Measurements from ENCODE around the gene ATG2A.

The ATG2A gene

GRCh38 chr11:64858467-64859263 lies 58.3 kb downstream of the ATG2A start:
- Histone ChIP-seq H3K27me3 (ENCODE audit: insufficient read depth, low read length) (no peaks in the 10 kb centered on the region), H3K4me1 (ENCODE audit: insufficient read depth, low read length) (peaks cover 2% of the 10 kb centered on the region; the same call in 1 of the 2 replicates), H3K27ac (ENCODE audit: low read depth, low read length) (no peak overlapping the region), H3K36me3 (ENCODE audit: insufficient read depth, low read length) (peaks cover 13% of the 10 kb centered on the region), H3K9me3 (ENCODE audit: insufficient read depth, low read depth, low read length) (no peaks in the 10 kb centered on the region), H3K4me3 (ENCODE audit: low read length) (no peak overlapping the region), H3K9ac (ENCODE audit: low read depth, low read length) (no peak overlapping the region)
- 92% methylated on average over 19 of the region's 19 CpGs for WGBS

DNA sequence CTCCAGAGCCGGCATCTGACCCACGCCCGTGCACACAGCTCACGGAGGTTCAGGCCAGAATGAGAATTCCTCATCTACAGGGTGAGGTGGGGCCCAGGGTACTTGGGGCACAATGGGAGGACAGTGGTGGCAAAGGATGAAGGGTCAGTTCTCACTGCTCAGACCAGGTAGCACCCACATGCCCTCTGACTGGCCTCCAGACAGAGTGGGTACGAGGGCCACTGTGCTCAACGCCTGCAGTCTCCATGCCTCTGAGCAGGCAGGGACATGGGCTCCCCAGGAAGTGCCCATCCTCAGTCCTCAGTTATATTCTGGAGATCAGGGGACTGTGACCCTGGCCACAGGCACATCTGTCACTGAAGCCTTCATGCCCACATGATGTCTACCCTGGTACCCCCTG lies 59.5 kb downstream of the ATG2A start:
- no peak overlapping the region for H3K4me3 ChIP-seq (ENCODE audit: low read length)
- WGBS = 97% methylated on average over 6 of the region's 6 CpGs
- no peak overlapping the region for H3K9ac ChIP-seq (ENCODE audit: low read depth, low read length)
- H3K4me1 ChIP-seq (ENCODE audit: insufficient read depth, low read length) = no peaks in the 10 kb centered on the region; the same call in 1 of the 2 replicates
- H3K36me3 ChIP-seq (ENCODE audit: insufficient read depth, low read length) = peaks cover 14% of the 10 kb centered on the region
- H3K27me3 ChIP-seq (ENCODE audit: insufficient read depth, low read length) = no peaks in the 10 kb centered on the region
- H3K9me3 ChIP-seq (ENCODE audit: insufficient read depth, low read depth, low read length) = no peaks in the 10 kb centered on the region
- H3K27ac ChIP-seq (ENCODE audit: low read depth, low read length) = no peak overlapping the region

DNA sequence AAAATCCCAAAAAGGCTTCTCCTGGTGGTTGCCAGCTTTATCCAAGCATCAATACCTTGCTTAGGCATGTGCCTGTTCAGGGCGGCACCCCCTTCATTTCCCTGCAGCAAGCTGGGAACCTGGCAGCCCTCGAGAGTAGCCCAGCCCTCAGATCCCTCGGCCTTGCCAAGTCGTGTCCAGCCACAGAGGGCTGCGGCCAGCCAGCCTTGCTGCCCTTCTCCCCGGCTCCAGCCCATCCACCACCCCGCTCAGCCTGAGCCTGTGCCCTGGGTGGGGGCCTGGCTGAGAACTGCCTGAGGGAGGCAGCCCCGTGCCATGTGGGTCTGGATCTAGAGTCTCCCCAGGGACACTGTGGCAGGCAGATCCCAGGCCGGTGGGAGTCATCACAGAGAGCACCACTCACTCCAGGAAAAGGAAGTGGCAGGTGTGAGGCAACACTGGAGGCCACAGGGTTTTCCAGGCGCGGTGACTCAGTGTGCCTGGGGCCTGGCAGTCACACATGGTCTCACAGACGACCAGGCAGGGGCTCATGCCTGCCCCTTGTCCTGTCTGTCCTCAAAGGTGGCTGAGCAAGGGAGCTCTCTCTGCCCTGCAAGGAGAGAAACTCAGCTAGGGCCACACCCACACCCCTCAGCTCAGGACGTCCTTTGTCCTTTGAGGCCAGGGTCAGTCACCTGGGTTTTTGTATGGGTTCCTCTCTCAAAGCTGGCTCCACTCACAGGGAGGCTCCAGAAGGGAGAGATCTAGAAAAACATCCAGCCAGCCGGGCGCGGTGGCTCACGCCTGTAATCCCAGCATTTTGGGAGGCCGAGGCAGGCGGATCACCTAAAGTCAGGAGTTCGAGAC lies 60.4 kb downstream of the ATG2A start:
- H3K27ac ChIP-seq (ENCODE audit: low read depth, low read length) = no peak overlapping the region
- H3K27me3 ChIP-seq (ENCODE audit: insufficient read depth, low read length) = no peaks in the 10 kb centered on the region
- peaks cover under 1% of the 10 kb centered on the region for H3K4me1 ChIP-seq (ENCODE audit: insufficient read depth, low read length)
- H3K9me3 ChIP-seq (ENCODE audit: insufficient read depth, low read depth, low read length) = no peaks in the 10 kb centered on the region
- peaks cover 14% of the 10 kb centered on the region for H3K36me3 ChIP-seq (ENCODE audit: insufficient read depth, low read length)
- WGBS = 91% methylated on average over 20 of the region's 20 CpGs
- H3K9ac ChIP-seq (ENCODE audit: low read depth, low read length) = no peak overlapping the region; the same call in 1 of the 2 replicates
- H3K4me3 ChIP-seq (ENCODE audit: low read length) = no peak overlapping the region

GRCh38 chr11:64855596-64856304 lies 61.3 kb downstream of the ATG2A start:
- no peak overlapping the region for H3K27ac ChIP-seq (ENCODE audit: low read depth, low read length)
- H3K4me3 ChIP-seq (ENCODE audit: low read length) = no peak overlapping the region
- no peaks in the 10 kb centered on the region for H3K9me3 ChIP-seq (ENCODE audit: insufficient read depth, low read depth, low read length)
- H3K9ac ChIP-seq (ENCODE audit: low read depth, low read length) = peak overlapping the region; percentile 18; the same call in 1 of the 2 replicates
- H3K27me3 ChIP-seq (ENCODE audit: insufficient read depth, low read length) = no peaks in the 10 kb centered on the region
- peaks cover 8% of the 10 kb centered on the region for H3K4me1 ChIP-seq (ENCODE audit: insufficient read depth, low read length)
- H3K36me3 ChIP-seq (ENCODE audit: insufficient read depth, low read length) = peaks cover 14% of the 10 kb centered on the region
- WGBS = 89% methylated on average over 18 of the region's 22 CpGs

DNA sequence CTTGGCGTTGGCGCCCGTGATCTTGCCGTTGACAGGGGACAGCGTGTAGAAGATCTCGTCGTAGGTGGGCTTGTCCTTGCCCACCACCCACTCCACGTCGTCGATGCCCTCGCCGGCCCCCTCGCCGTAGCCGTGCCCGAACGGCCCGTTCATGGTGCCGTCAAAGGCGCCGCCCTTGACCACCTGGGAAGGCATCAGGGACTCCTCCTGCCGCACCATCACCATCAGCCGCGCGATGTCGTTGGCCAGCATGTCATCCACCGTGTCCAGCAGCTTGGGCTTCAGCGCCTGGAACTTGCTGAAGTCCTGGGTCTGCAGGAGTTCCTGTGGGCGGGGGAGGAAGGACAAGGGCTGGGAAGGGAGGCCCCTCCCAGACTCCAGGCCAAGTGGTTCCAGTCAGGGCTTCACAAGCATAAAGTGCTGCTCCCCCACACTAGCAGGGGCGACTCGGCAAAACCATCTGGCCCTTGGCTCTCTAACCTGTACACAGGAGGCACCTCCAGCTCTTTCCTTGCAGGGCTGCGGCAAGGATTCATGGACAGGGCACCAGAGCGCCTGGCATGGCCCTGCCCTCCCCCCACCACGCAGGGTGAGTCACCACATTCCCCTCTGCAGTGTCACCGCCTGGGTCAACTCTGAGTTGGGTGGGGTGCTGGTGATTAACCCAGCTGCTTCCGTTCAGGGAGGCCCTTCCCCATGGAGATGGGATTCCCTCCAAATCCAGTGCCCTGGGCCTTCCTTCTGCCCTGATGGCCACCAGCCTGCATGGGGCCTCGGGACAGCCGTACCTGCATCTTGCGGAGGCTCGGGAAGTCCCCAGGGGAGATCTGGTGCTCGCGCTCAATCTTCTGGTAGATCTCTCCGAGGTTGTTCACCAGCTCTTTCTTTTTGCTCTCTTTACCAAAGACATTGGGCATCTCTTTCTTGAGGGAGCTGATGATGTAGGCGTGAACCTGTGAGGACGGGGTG lies 62.2 kb downstream of the ATG2A start:
- peak overlapping the region; percentile 57; the same call in 1 of the 2 replicates for H3K27ac ChIP-seq (ENCODE audit: low read depth, low read length)
- H3K4me3 ChIP-seq (ENCODE audit: low read length) = no peak overlapping the region
- 0 out of 2 replicates have a peak overlapping the region, but pooled peaks have one; percentile 18 for H3K9ac ChIP-seq (ENCODE audit: low read depth, low read length)
- peaks cover 8% of the 10 kb centered on the region for H3K4me1 ChIP-seq (ENCODE audit: insufficient read depth, low read length)
- no peaks in the 10 kb centered on the region for H3K9me3 ChIP-seq (ENCODE audit: insufficient read depth, low read depth, low read length)
- WGBS = 91% methylated on average over 45 of the region's 45 CpGs
- no peaks in the 10 kb centered on the region for H3K27me3 ChIP-seq (ENCODE audit: insufficient read depth, low read length)
- H3K36me3 ChIP-seq (ENCODE audit: insufficient read depth, low read length) = peaks cover 11% of the 10 kb centered on the region

DNA sequence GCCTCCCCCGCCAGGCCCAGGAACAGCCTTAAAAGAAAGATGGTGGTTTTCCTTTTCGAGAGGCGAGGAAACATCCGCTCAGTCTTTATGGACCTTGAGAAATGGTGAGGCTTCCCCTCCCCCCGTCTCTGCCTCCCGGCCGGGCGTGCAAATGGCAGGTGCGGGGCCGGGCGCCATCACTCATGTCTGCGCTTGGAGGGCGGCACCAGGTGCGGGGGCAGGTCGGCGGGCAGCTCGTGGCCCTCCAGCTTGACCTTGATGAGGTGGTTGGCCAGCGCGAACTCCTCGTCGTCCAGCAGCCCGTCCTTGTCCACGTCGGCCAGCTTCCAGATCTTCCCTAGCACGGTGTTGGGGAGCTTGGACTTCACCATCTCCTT lies 62.9 kb downstream of the ATG2A start:
- H3K4me3 ChIP-seq (ENCODE audit: low read length) = no peak overlapping the region
- H3K27ac ChIP-seq (ENCODE audit: low read depth, low read length) = no peak overlapping the region; the same call in 1 of the 2 replicates
- peaks cover 8% of the 10 kb centered on the region for H3K4me1 ChIP-seq (ENCODE audit: insufficient read depth, low read length)

DNA sequence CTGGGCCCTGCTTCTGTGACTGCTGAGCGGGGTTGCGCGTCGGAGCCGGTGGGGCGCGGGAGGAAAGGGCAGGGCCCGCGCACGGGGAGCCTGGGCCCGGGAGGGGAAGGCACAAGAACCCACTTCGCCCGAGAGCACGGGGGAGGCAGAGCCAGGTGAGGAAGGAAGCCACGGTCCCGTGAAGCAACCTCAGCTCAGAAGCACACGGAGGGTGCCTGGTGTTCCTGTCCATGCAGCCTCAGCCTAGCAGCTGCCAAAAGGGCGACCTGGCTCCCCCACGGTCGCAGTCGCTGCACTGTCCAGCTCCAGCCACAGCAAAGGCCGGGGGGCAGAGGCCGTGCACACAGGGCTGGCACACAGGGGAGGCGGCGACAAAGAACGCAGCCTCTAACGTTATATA lies 63.3 kb downstream of the ATG2A start:
- Histone ChIP-seq H3K27ac (ENCODE audit: low read depth, low read length) (no peak overlapping the region), H3K4me3 (ENCODE audit: low read length) (no peak overlapping the region), H3K36me3 (ENCODE audit: insufficient read depth, low read length) (peaks cover 8% of the 10 kb centered on the region), H3K4me1 (ENCODE audit: insufficient read depth, low read length) (peaks cover 8% of the 10 kb centered on the region), H3K27me3 (ENCODE audit: insufficient read depth, low read length) (no peaks in the 10 kb centered on the region), H3K9me3 (ENCODE audit: insufficient read depth, low read depth, low read length) (no peaks in the 10 kb centered on the region), H3K9ac (ENCODE audit: low read depth, low read length) (no peak overlapping the region)
- WGBS = 90% methylated on average over 27 of the region's 27 CpGs

More for the DNA sequence above, 62.9 kb downstream of the ATG2A start:
- WGBS = 95% methylated on average over 25 of the region's 25 CpGs
- Histone ChIP-seq H3K9me3 (ENCODE audit: insufficient read depth, low read depth, low read length) (no peaks in the 10 kb centered on the region), H3K36me3 (ENCODE audit: insufficient read depth, low read length) (peaks cover 10% of the 10 kb centered on the region), H3K27me3 (ENCODE audit: insufficient read depth, low read length) (no peaks in the 10 kb centered on the region), H3K9ac (ENCODE audit: low read depth, low read length) (no peak overlapping the region)

- WGBS = 93% methylated on average over 23 of the region's 24 CpGs
- H3K27me3 ChIP-seq (ENCODE audit: insufficient read depth, low read length) = no peaks in the 10 kb centered on the region
- peaks cover 8% of the 10 kb centered on the region for H3K4me1 ChIP-seq (ENCODE audit: insufficient read depth, low read length)
- no peak overlapping the region for H3K4me3 ChIP-seq (ENCODE audit: low read length)
- no peak overlapping the region for H3K9ac ChIP-seq (ENCODE audit: low read depth, low read length)
- H3K27ac ChIP-seq (ENCODE audit: low read depth, low read length) = no peak overlapping the region
- no peaks in the 10 kb centered on the region for H3K9me3 ChIP-seq (ENCODE audit: insufficient read depth, low read depth, low read length)
- H3K36me3 ChIP-seq (ENCODE audit: insufficient read depth, low read length) = peaks cover 8% of the 10 kb centered on the region
These were observed 64.1 kb downstream of the ATG2A start for GRCh38 chr11:64852804-64853509.

DNA sequence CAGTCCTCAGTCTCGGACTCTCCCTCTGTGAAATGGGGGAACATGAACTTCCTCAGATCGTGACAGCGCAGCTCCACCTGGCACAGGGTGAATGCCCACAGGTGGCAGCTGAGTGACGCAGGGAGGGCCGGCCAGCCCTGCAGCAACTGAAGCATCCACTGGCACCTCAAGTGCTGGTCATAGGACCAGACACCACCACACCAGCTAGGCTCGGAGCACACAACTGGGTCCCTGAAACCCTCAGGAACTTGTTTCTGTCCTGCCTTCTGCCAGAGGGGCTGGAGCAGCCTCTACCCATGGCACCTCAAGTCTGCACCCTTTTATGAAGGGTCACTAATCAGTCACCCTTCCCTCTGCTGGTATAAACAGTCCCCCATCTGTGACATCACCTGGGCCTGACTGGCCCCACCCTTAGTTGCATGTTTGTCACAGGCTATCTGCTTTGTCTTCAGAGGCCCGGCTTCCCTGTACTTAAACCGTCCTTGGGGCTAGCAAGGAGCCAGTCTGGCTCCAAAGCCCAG lies 65.1 kb downstream of the ATG2A start:
- H3K9me3 ChIP-seq (ENCODE audit: insufficient read depth, low read depth, low read length) = no peaks in the 10 kb centered on the region

More for the DNA sequence above, 65.1 kb downstream of the ATG2A start:
- Histone ChIP-seq H3K36me3 (ENCODE audit: insufficient read depth, low read length) (peaks cover 8% of the 10 kb centered on the region), H3K9ac (ENCODE audit: low read depth, low read length) (peak overlapping the region; percentile 44; the same call in 1 of the 2 replicates), H3K4me1 (ENCODE audit: insufficient read depth, low read length) (peaks cover 8% of the 10 kb centered on the region), H3K27ac (ENCODE audit: low read depth, low read length) (peak overlapping the region; percentile 10; the same call in 1 of the 2 replicates), H3K27me3 (ENCODE audit: insufficient read depth, low read length) (no peaks in the 10 kb centered on the region), H3K4me3 (ENCODE audit: low read length) (no peak overlapping the region)
- 89% methylated on average over 8 of the region's 8 CpGs for WGBS
